ENCODE measurements around the gene SLFN5.

Gene SLFN5

DNA sequence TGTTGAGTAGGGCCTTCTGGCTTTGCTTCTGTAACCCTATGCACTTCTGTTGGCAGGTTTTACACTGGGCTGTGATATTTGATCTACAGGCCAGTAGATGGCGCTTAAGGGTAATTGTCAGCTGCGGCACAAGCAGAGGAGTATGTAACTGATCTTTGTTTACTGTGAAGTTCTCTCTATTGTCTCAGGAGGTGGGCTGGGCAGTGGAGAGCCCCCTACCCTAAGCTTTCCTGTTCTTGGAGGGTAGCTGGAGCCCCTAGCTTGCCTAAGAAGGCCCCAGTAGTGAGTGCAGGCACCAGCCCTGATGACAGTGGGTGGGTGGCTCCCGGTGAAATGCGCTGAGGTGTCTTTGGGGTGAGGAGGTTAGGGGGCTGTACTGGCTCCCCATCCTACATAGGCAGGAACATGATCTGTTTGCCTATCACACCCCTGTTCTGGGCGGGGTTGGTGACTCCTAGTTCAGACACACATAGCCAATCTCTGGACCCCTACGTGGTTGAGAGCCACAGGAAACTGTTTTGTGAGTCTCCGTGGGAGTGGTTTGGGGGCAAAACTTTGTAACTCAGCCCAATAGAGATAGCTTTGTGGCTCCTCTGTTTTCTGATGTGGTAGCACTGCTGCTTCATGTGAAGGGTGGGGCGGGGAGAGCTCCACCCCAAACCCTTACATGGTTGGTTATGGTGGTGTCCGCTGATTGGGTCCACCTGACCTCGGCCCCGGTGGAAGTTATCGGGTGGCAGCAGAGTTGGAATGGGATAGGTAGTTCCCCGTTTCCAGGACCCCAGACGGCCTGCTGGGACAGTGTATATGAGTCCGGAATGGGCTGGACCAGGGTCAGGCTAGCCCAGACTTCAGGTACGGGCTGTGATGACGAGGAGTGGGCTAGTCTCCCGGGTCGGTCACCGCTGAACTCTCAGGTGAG is 70.2 kb downstream of the SLFN5 start:
- no peak overlapping the region for H3K14ac ChIP-seq (ENCODE audit: low read length)
- no peaks in the 10 kb centered on the region for H3K79me1 ChIP-seq (ENCODE audit: low read depth, low read length)
- no peak overlapping the region for H2BK120ac ChIP-seq (ENCODE audit: low read depth, low read length)
- no peak overlapping the region for H3K4ac ChIP-seq (ENCODE audit: low read length)
- H3K9ac ChIP-seq (ENCODE audit: low read depth, low read length, poor library complexity) = no peak overlapping the region
- H4K8ac ChIP-seq (ENCODE audit: low read depth, low read length) = no peak overlapping the region
- H3K4me1 ChIP-seq (ENCODE audit: control insufficient read depth in 2 of 2, insufficient read depth in 1 of 2, low read depth in 1 of 2, low read length in 2 of 2) = peaks cover 0 to 12% of the 10 kb centered on the region in 2 donors
- no peak overlapping the region for H3K27ac ChIP-seq (replicated peaks; ENCODE audit: low read length)
- no peak overlapping the region for H2BK5ac ChIP-seq (ENCODE audit: low read length)
- H2BK15ac ChIP-seq (ENCODE audit: low read length) = peak overlapping the region; percentile 11
- H2AK5ac ChIP-seq (ENCODE audit: low read depth, low read length) = no peak overlapping the region
- H3K18ac ChIP-seq (ENCODE audit: low read length) = no peak overlapping the region
- DNase-seq (ENCODE audit: low spot score) = peak; percentile 51
- WGBS, 2 donors (ENCODE audit: extremely low coverage in 2 of 2, insufficient read length in 2 of 2, insufficient replicate concordance in 1 of 2) = no CpG with 5 or more reads among the region's 20 CpGs
- H3K27me3 ChIP-seq (ENCODE audit: control insufficient read depth in 3 of 3, insufficient read depth in 3 of 3, low read depth in 1 of 3, low read length in 3 of 3) = peaks cover 0 to 17% (median 16%) of the 10 kb centered on the region in 3 experiments
- H3K9me3 ChIP-seq (replicated peaks in 1 of 2; ENCODE audit: control insufficient read depth in 2 of 2, insufficient read depth in 1 of 2, low read depth in 1 of 2, low read length in 2 of 2) = no peaks in the 10 kb centered on the region
- H3K4me3 ChIP-seq (ENCODE audit: low read length in 2 of 2) = peak overlapping the region in 1 of 2 donors; percentile 10
- no peak overlapping the region for H3K23ac ChIP-seq (ENCODE audit: low read depth, low read length, poor library complexity)
- H3K4me2 ChIP-seq (ENCODE audit: insufficient read depth, low read length, poor library complexity, severe bottlenecking) = peak overlapping the region; percentile 38
- H3K36me3 ChIP-seq (replicated peaks in 1 of 2; ENCODE audit: control insufficient read depth in 2 of 2, insufficient read depth in 2 of 2, low read length in 2 of 2) = no peaks in the 10 kb centered on the region
- no peak overlapping the region for H2BK12ac ChIP-seq (ENCODE audit: low read length)
- no peak overlapping the region for H4K91ac ChIP-seq (ENCODE audit: low read depth, low read length, poor library complexity)
- peak overlapping the region; percentile 86 for H2AFZ ChIP-seq (ENCODE audit: low read length)

DNA sequence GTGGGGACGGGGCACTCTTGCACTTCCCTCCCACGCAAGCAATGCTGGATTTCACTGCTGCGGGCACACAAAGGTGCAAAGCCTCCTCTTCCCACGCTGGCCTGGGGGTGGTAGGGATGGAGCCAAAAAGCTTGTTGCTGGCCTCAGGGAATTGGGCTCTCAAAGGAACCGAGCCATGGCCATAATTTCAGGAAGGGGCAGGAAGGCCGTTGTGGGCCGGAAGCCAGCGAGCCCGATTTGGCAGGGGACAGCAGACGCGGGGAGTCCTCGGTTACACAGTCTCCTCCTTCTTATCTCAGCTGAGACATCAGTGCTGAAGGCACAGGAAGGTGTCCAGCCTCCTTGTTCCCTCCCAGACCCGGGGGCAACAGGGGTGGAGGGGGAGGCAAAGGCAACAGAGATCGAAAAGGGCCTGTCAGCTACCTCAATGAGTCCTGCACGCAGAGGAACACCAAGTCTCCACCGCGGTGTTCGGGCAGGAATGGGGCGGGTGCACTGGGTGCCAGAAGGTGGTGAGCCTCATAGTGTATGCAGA is 71.1 kb downstream of the SLFN5 start:
- H3K4me2 ChIP-seq (ENCODE audit: insufficient read depth, low read length, poor library complexity, severe bottlenecking) = no peak overlapping the region
- no peak overlapping the region for H3K4me3 ChIP-seq (ENCODE audit: low read length in 2 of 2)
- H2BK120ac ChIP-seq (ENCODE audit: low read depth, low read length) = no peak overlapping the region
- H3K36me3 ChIP-seq (replicated peaks in 1 of 2; ENCODE audit: control insufficient read depth in 2 of 2, insufficient read depth in 2 of 2, low read length in 2 of 2) = no peaks in the 10 kb centered on the region
- peak overlapping the region; percentile 39 for H4K91ac ChIP-seq (ENCODE audit: low read depth, low read length, poor library complexity)
- H2AFZ ChIP-seq (ENCODE audit: low read length) = no peak overlapping the region
- no peak overlapping the region for H3K14ac ChIP-seq (ENCODE audit: low read length)
- no peaks in the 10 kb centered on the region for H3K79me1 ChIP-seq (ENCODE audit: low read depth, low read length)
- no peak overlapping the region for H3K4ac ChIP-seq (ENCODE audit: low read length)
- no peak overlapping the region for H2BK5ac ChIP-seq (ENCODE audit: low read length)
- peak overlapping the region; percentile 72 for H3K18ac ChIP-seq (ENCODE audit: low read length)
- DNase-seq (ENCODE audit: low spot score) = no peak
- no peaks in the 10 kb centered on the region for H3K9me3 ChIP-seq (replicated peaks in 1 of 2; ENCODE audit: control insufficient read depth in 2 of 2, insufficient read depth in 1 of 2, low read depth in 1 of 2, low read length in 2 of 2)
- peak overlapping the region; percentile 11 for H2BK15ac ChIP-seq (ENCODE audit: low read length)
- peak overlapping the region; percentile 84 for H4K8ac ChIP-seq (ENCODE audit: low read depth, low read length)
- peak overlapping the region; percentile 29 for H3K23ac ChIP-seq (ENCODE audit: low read depth, low read length, poor library complexity)
- H3K27me3 ChIP-seq (ENCODE audit: control insufficient read depth in 3 of 3, insufficient read depth in 3 of 3, low read depth in 1 of 3, low read length in 3 of 3) = peaks cover 0 to 20% (median 16%) of the 10 kb centered on the region in 3 experiments
- peak overlapping the region; percentile 54 for H2AK5ac ChIP-seq (ENCODE audit: low read depth, low read length)
- no peak overlapping the region for H3K27ac ChIP-seq (replicated peaks; ENCODE audit: low read length)
- WGBS, 2 donors (ENCODE audit: extremely low coverage in 2 of 2, insufficient read length in 2 of 2, insufficient replicate concordance in 1 of 2) = no CpG with 5 or more reads among the region's 19 CpGs
- H3K4me1 ChIP-seq (ENCODE audit: control insufficient read depth in 2 of 2, insufficient read depth in 1 of 2, low read depth in 1 of 2, low read length in 2 of 2) = peaks cover 0 to 12% of the 10 kb centered on the region in 2 donors
- no peak overlapping the region for H3K9ac ChIP-seq (ENCODE audit: low read depth, low read length, poor library complexity)
- peak overlapping the region; percentile 81 for H2BK12ac ChIP-seq (ENCODE audit: low read length)

DNA sequence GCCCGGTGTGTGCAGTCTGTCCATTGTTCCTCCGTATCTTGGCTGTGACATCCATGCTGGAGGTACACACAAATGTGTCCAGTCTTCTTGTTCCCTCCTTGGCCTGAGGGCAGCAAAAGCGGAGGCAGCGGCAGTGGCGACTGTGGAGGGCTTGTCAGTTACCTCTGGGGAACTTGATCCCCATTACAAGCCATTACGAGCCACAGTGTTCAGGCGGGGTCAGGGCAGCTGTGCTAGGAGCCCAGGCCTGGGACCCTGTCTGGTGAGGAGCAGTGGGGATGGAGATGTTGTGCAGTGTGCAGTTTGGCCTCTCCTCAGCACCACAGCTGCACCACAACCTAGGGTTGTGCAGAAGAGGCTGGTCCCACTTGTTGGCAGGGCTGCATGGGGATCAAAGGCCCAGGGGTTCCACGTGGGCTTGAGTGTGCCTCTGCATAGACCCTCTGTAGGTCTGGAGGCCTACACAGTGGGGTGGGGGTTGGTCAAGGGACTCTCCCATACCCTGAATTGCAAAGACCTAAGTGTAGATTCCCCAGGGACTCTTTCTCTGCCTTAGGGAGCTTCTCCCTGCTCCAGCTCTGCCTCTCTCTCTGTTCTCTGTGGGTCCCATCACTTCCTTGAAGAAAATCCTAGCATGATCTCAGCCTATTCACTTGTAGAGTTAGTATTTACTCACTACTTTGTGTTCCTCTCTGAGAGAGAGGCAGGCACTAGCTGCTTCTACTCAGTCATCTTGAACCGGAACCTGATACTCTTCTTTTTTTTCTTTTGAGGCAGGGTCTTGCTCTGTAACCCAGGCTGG is 71.7 kb downstream of the SLFN5 start:
- Histone ChIP-seq H3K27me3 (ENCODE audit: control insufficient read depth in 3 of 3, insufficient read depth in 3 of 3, low read depth in 1 of 3, low read length in 3 of 3) (peaks cover 0 to 20% (median 16%) of the 10 kb centered on the region in 3 experiments), H3K4me2 (ENCODE audit: insufficient read depth, low read length, poor library complexity, severe bottlenecking) (no peak overlapping the region), H2BK5ac (ENCODE audit: low read length) (no peak overlapping the region), H2BK15ac (ENCODE audit: low read length) (no peak overlapping the region), H3K9ac (ENCODE audit: low read depth, low read length, poor library complexity) (no peak overlapping the region), H3K4me3 (ENCODE audit: low read length in 2 of 2) (no peak overlapping the region), H3K18ac (ENCODE audit: low read length) (peak overlapping the region; percentile 51), H4K91ac (ENCODE audit: low read depth, low read length, poor library complexity) (no peak overlapping the region), H3K36me3 (replicated peaks in 1 of 2; ENCODE audit: control insufficient read depth in 2 of 2, insufficient read depth in 2 of 2, low read length in 2 of 2) (no peaks in the 10 kb centered on the region), H3K4me1 (ENCODE audit: control insufficient read depth in 2 of 2, insufficient read depth in 1 of 2, low read depth in 1 of 2, low read length in 2 of 2) (peaks cover 0 to 12% of the 10 kb centered on the region in 2 donors), H2AFZ (ENCODE audit: low read length) (no peak overlapping the region), H3K9me3 (replicated peaks in 1 of 2; ENCODE audit: control insufficient read depth in 2 of 2, insufficient read depth in 1 of 2, low read depth in 1 of 2, low read length in 2 of 2) (no peaks in the 10 kb centered on the region), H2BK12ac (ENCODE audit: low read length) (no peak overlapping the region), H2BK120ac (ENCODE audit: low read depth, low read length) (no peak overlapping the region), H3K79me1 (ENCODE audit: low read depth, low read length) (no peaks in the 10 kb centered on the region), H3K23ac (ENCODE audit: low read depth, low read length, poor library complexity) (no peak overlapping the region), H2AK5ac (ENCODE audit: low read depth, low read length) (no peak overlapping the region), H3K14ac (ENCODE audit: low read length) (no peak overlapping the region), H4K8ac (ENCODE audit: low read depth, low read length) (no peak overlapping the region), H3K4ac (ENCODE audit: low read length) (no peak overlapping the region), H3K27ac (replicated peaks; ENCODE audit: low read length) (no peak overlapping the region)
- WGBS, 2 donors (ENCODE audit: extremely low coverage in 2 of 2, insufficient read length in 2 of 2, insufficient replicate concordance in 1 of 2) = no CpG with 5 or more reads among the region's 9 CpGs
- no peak for DNase-seq (ENCODE audit: low spot score)
